ENCODE data around the gene SPTB.

SPTB gene

GRCh38 chr14:64725879-64726584, 153.7 kb downstream of the SPTB start:
- Histone ChIP-seq H3K27me3 (ENCODE audit: control insufficient read depth, insufficient read depth, low read length, poor library complexity, severe bottlenecking) (no peaks in the 10 kb centered on the region), H3K4me3 (ENCODE audit: insufficient read depth, low read depth, low read length) (no peak overlapping the region), H3K4me1 (ENCODE audit: control insufficient read depth, insufficient read depth, low read length) (peaks cover 69% of the 10 kb centered on the region), H3K27ac (ENCODE audit: insufficient read depth, low read depth, low read length, poor library complexity, severe bottlenecking) (no peak overlapping the region), H3K36me3 (ENCODE audit: control insufficient read depth, insufficient read depth, low read length) (peaks cover 22% of the 10 kb centered on the region), H3K9me3 (ENCODE audit: control insufficient read depth, low read length) (no peaks in the 10 kb centered on the region)
- WGBS, 2 experiments = 83 to 85% methylated on average over 6 of the region's 6 CpGs

GRCh38 chr14:64725261-64725815, 154.4 kb downstream of the SPTB start:
- no peak overlapping the region for H3K4me3 ChIP-seq (ENCODE audit: insufficient read depth, low read depth, low read length)
- H3K27me3 ChIP-seq (ENCODE audit: control insufficient read depth, insufficient read depth, low read length, poor library complexity, severe bottlenecking) = no peaks in the 10 kb centered on the region
- 2% methylated on average over 3 of the region's 3 CpGs for WGBS, 2 experiments
- H3K4me1 ChIP-seq (ENCODE audit: control insufficient read depth, insufficient read depth, low read length) = peaks cover 74% of the 10 kb centered on the region
- H3K27ac ChIP-seq (ENCODE audit: insufficient read depth, low read depth, low read length, poor library complexity, severe bottlenecking) = peak overlapping the region; percentile 64
- no peaks in the 10 kb centered on the region for H3K9me3 ChIP-seq (ENCODE audit: control insufficient read depth, low read length)
- peaks cover 16% of the 10 kb centered on the region for H3K36me3 ChIP-seq (ENCODE audit: control insufficient read depth, insufficient read depth, low read length)

- H3K9me3 ChIP-seq (ENCODE audit: control insufficient read depth, low read length) = no peaks in the 10 kb centered on the region
- peaks cover 74% of the 10 kb centered on the region for H3K4me1 ChIP-seq (ENCODE audit: control insufficient read depth, insufficient read depth, low read length)
- 68 to 81% methylated on average over 1 of the region's 1 CpG for WGBS, 2 experiments
- no peak overlapping the region for H3K4me3 ChIP-seq (ENCODE audit: insufficient read depth, low read depth, low read length)
- H3K36me3 ChIP-seq (ENCODE audit: control insufficient read depth, insufficient read depth, low read length) = peaks cover 13% of the 10 kb centered on the region
- no peaks in the 10 kb centered on the region for H3K27me3 ChIP-seq (ENCODE audit: control insufficient read depth, insufficient read depth, low read length, poor library complexity, severe bottlenecking)
- peak overlapping the region; percentile 64 for H3K27ac ChIP-seq (ENCODE audit: insufficient read depth, low read depth, low read length, poor library complexity, severe bottlenecking)
These were observed 155.2 kb downstream of the SPTB start for GRCh38 chr14:64724578-64724930.

- Histone ChIP-seq H3K27ac (ENCODE audit: insufficient read depth, low read depth, low read length, poor library complexity, severe bottlenecking) (peak overlapping the region; percentile 51), H3K27me3 (ENCODE audit: control insufficient read depth, insufficient read depth, low read length, poor library complexity, severe bottlenecking) (no peaks in the 10 kb centered on the region), H3K36me3 (ENCODE audit: control insufficient read depth, insufficient read depth, low read length) (peaks cover 11% of the 10 kb centered on the region), H3K4me1 (ENCODE audit: control insufficient read depth, insufficient read depth, low read length) (peaks cover 68% of the 10 kb centered on the region), H3K9me3 (ENCODE audit: control insufficient read depth, low read length) (no peaks in the 10 kb centered on the region), H3K4me3 (ENCODE audit: insufficient read depth, low read depth, low read length) (no peak overlapping the region)
- WGBS, 2 experiments = 57 to 61% methylated on average over 15 of the region's 15 CpGs
These were observed 155.8 kb downstream of the SPTB start for GRCh38 chr14:64723691-64724577.

GRCh38 chr14:64722842-64723447, 156.8 kb downstream of the SPTB start:
- Histone ChIP-seq H3K9me3 (ENCODE audit: control insufficient read depth, low read length) (no peaks in the 10 kb centered on the region), H3K27ac (ENCODE audit: insufficient read depth, low read depth, low read length, poor library complexity, severe bottlenecking) (no peak overlapping the region), H3K36me3 (ENCODE audit: control insufficient read depth, insufficient read depth, low read length) (peaks cover under 1% of the 10 kb centered on the region), H3K27me3 (ENCODE audit: control insufficient read depth, insufficient read depth, low read length, poor library complexity, severe bottlenecking) (no peaks in the 10 kb centered on the region), H3K4me3 (ENCODE audit: insufficient read depth, low read depth, low read length) (no peak overlapping the region), H3K4me1 (ENCODE audit: control insufficient read depth, insufficient read depth, low read length) (peaks cover 72% of the 10 kb centered on the region)
- 90 to 95% methylated on average over 5 of the region's 5 CpGs for WGBS, 2 experiments

- H3K27ac ChIP-seq (ENCODE audit: insufficient read depth, low read depth, low read length, poor library complexity, severe bottlenecking) = no peak overlapping the region
- WGBS, 2 experiments = 74% methylated on average over 9 of the region's 9 CpGs
- no peaks in the 10 kb centered on the region for H3K27me3 ChIP-seq (ENCODE audit: control insufficient read depth, insufficient read depth, low read length, poor library complexity, severe bottlenecking)
- H3K4me3 ChIP-seq (ENCODE audit: insufficient read depth, low read depth, low read length) = no peak overlapping the region
- H3K36me3 ChIP-seq (ENCODE audit: control insufficient read depth, insufficient read depth, low read length) = no peaks in the 10 kb centered on the region
- no peaks in the 10 kb centered on the region for H3K9me3 ChIP-seq (ENCODE audit: control insufficient read depth, low read length)
- H3K4me1 ChIP-seq (ENCODE audit: control insufficient read depth, insufficient read depth, low read length) = peaks cover 80% of the 10 kb centered on the region
These were observed 157.8 kb downstream of the SPTB start for GRCh38 chr14:64721899-64722298.

- Histone ChIP-seq H3K4me1 (ENCODE audit: control insufficient read depth, insufficient read depth, low read length) (peaks cover 80% of the 10 kb centered on the region), H3K27ac (ENCODE audit: insufficient read depth, low read depth, low read length, poor library complexity, severe bottlenecking) (no peak overlapping the region), H3K4me3 (ENCODE audit: insufficient read depth, low read depth, low read length) (no peak overlapping the region), H3K36me3 (ENCODE audit: control insufficient read depth, insufficient read depth, low read length) (no peaks in the 10 kb centered on the region), H3K9me3 (ENCODE audit: control insufficient read depth, low read length) (no peaks in the 10 kb centered on the region), H3K27me3 (ENCODE audit: control insufficient read depth, insufficient read depth, low read length, poor library complexity, severe bottlenecking) (no peaks in the 10 kb centered on the region)
- WGBS, 2 experiments = 50 to 53% methylated on average over 5 of the region's 5 CpGs
These were observed 158.3 kb downstream of the SPTB start for GRCh38 chr14:64721391-64721791.

GRCh38 chr14:64720131-64720576, 159.6 kb downstream of the SPTB start:
- Histone ChIP-seq H3K27ac (ENCODE audit: insufficient read depth, low read depth, low read length, poor library complexity, severe bottlenecking) (no peak overlapping the region), H3K4me1 (ENCODE audit: control insufficient read depth, insufficient read depth, low read length) (peaks cover 81% of the 10 kb centered on the region), H3K9me3 (ENCODE audit: control insufficient read depth, low read length) (no peaks in the 10 kb centered on the region), H3K36me3 (ENCODE audit: control insufficient read depth, insufficient read depth, low read length) (no peaks in the 10 kb centered on the region), H3K4me3 (ENCODE audit: insufficient read depth, low read depth, low read length) (no peak overlapping the region), H3K27me3 (ENCODE audit: control insufficient read depth, insufficient read depth, low read length, poor library complexity, severe bottlenecking) (no peaks in the 10 kb centered on the region)
- WGBS, 2 experiments = 94 to 96% methylated on average over 7 of the region's 7 CpGs

GRCh38 chr14:64719601-64720000, 160.1 kb downstream of the SPTB start:
- 90 to 91% methylated on average over 7 of the region's 7 CpGs for WGBS, 2 experiments
- Histone ChIP-seq H3K27ac (ENCODE audit: insufficient read depth, low read depth, low read length, poor library complexity, severe bottlenecking) (no peak overlapping the region), H3K27me3 (ENCODE audit: control insufficient read depth, insufficient read depth, low read length, poor library complexity, severe bottlenecking) (no peaks in the 10 kb centered on the region), H3K9me3 (ENCODE audit: control insufficient read depth, low read length) (no peaks in the 10 kb centered on the region), H3K4me1 (ENCODE audit: control insufficient read depth, insufficient read depth, low read length) (peaks cover 81% of the 10 kb centered on the region), H3K36me3 (ENCODE audit: control insufficient read depth, insufficient read depth, low read length) (no peaks in the 10 kb centered on the region), H3K4me3 (ENCODE audit: insufficient read depth, low read depth, low read length) (no peak overlapping the region)

GRCh38 chr14:64718762-64719161, 160.9 kb downstream of the SPTB start:
- Histone ChIP-seq H3K4me1 (ENCODE audit: control insufficient read depth, insufficient read depth, low read length) (peaks cover 72% of the 10 kb centered on the region), H3K4me3 (ENCODE audit: insufficient read depth, low read depth, low read length) (no peak overlapping the region), H3K36me3 (ENCODE audit: control insufficient read depth, insufficient read depth, low read length) (no peaks in the 10 kb centered on the region), H3K27me3 (ENCODE audit: control insufficient read depth, insufficient read depth, low read length, poor library complexity, severe bottlenecking) (no peaks in the 10 kb centered on the region), H3K9me3 (ENCODE audit: control insufficient read depth, low read length) (no peaks in the 10 kb centered on the region), H3K27ac (ENCODE audit: insufficient read depth, low read depth, low read length, poor library complexity, severe bottlenecking) (no peak overlapping the region)
- 90% methylated on average over 7 of the region's 7 CpGs for WGBS, 2 experiments

Data from ectodermal cell (in vitro differentiated cells).